ENCODE results near the gene CCDC178.

Gene CCDC178

DNA sequence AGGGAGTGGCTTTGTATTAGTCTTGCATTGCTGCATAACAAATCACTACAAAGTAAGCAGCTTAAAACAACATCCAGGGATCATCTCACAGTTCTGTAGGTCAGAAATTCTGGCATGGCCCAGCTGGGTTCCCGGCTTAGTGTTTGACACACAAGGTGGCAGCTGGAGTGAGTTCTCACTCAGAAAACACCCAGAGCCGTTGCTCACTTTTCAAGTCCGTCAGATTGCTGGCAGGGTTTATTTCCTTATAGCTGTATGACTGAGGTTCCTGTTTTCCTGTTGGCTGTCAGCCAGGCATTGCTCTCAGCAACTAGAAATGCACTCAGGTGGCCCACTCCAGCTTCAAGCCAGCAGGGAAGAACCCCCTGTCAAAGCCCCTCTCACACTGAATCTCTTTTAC lies 324.1 kb downstream of the CCDC178 start:
- DNase-seq (ENCODE audit: low read depth in 2 of 2): no peak

DNA sequence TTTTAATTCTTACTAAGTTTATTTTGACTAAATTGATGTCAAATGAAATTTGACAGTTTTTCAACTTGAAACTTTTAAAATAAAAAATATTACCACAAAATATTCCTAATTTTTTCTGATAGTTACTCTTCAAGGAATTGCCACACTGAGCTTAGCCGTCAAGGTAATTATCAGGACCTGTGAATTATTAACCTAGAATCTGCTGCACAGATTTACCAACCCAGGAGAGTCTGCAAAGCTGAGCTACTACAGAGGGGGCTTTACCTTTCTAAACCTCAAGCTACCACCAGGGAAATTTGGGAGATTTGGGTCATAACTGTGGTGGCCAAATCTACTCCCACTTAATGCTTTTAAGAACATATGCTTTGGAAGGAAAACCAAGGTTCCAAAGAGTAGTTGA lies 324.6 kb downstream of the CCDC178 start:
- no peak for DNase-seq (ENCODE audit: low read depth in 2 of 2)

DNA sequence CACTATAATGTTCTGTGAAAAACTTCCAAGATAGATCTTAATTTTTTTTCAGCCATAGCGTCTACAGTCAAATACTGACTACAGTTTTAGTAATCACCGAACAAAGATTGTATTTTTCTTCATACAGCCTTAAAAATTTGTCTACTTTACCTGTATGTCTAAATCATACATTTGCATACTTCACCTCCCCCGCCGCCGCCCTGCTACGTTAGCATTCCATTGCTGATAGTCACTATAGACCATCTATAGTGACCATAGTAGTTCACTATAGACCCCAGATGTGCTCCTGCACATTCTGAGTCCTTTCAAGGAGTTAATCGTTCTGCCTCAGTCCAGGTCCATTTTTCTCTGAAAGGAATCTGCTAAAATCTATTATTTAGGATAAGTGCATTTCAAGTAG lies 325.0 kb downstream of the CCDC178 start:
- DNase-seq (ENCODE audit: low read depth in 2 of 2): no peak

DNA sequence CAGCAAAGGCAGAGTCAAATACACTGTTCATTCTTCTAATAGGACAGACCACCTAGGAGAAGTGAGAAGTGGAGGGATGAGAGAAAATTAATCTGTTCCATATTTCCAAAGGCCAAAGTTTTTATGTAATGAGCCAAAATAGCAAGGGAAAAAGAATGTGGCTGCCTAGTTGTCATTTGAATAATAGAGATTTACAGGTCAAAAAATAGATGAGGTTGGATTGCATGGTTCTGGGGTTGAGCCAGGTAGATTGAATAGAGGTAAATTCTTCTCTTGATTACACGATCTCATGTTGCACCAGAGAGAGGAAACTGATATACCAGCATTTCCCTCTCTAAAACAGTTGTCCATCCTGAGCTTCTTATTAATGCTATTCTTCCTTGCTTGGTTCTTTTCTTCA lies 325.8 kb downstream of the CCDC178 start:
- no peak for DNase-seq (ENCODE audit: low read depth in 2 of 2)

DNA sequence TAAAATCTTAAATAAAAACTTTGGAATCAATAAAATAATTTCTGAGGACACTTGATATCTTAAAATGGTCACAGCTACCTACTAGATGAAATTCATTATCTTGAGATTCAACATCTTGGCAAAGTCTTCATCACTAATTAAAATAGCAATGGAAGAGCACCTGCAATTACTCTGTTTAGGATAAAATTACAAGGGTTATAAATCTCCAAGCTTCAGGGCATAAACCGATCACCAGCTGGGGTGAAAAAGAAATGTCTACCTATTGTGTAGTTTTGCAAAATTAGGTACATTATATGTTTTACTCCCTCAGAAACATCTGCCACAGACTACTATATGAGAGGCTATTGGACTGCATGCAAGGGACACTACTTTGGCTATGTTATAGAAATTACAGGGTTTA lies 327.1 kb downstream of the CCDC178 start:
- DNase-seq (ENCODE audit: low read depth in 2 of 2): no peak

DNA sequence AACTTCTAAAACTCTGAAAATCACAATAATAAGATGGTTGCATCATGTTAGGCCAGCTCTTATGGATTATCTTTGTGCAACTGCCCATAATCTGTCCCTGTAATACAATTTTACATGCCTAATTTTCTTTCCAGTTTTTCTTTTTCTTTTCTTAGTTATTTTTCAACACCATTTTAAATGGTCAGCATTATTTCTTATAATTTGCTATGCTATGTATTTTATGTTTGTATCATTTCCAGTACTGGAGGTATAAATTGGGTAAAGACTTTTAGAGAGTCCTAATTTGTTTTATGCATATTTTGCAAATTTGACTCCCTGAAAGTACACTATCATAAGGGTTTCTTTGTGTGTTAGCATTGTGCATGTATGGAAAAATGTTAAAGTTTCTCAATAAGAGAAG lies 333.0 kb downstream of the CCDC178 start:
- no peak for DNase-seq (ENCODE audit: low read depth in 2 of 2)

DNA sequence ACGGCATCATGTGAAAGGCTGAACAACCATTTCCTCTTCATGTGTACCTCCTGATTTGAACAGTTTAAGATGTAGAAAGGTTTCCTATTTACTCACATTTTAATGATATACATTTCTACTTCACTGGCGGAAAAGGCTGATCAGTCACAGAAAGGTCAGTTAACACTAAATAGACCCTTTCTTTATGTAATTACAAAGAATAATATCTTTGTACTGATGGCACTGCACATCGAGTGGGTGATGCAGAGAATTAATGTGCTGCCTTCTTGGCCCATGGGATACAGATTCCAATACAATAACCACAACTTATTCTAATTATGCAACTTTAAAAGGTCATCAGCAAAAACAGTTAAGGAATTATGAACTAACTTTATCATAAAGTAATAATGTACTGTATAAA lies 339.2 kb downstream of the CCDC178 start:
- DNase-seq (ENCODE audit: low read depth in 2 of 2): no peak

DNA sequence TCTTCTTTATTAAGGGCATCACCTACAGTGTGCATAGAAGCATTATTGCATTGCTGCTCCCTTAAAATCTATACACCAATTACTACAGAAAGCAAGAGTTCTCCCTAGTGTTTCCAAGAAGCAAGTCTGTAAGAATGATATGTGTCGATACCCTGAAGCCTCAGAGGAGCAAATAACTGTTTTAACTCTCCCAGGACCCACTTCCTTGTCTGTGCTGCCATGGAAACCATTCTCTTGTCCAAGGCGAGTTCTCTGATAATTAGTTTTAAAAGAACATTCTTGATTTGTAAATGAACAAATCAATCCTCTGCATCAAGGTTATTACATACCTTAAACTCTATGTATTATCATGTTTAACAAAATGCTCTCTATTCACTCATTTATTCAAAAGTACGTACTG lies 340.9 kb downstream of the CCDC178 start:
- DNase-seq (ENCODE audit: low read depth in 2 of 2): no peak

DNA sequence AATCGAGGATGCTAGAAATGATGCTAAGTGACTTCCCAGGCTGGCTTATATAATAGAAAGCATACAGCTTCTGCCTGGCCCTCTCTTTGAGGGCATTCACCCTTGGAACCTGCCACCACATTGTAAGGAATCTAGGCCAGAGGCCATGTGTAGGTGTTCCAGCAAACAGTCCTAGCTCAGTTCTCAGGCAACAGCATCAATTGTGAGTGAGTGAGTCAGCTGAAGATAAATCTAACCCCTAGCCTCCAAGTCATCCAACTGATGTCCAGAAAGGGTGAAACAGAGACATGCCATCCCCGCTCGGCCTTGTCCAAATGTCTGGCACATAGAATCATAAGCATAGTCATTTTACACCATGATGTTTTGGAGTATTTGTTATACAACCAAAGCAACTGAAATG lies 343.4 kb downstream of the CCDC178 start:
- no peak for DNase-seq (ENCODE audit: low read depth in 2 of 2)

DNA sequence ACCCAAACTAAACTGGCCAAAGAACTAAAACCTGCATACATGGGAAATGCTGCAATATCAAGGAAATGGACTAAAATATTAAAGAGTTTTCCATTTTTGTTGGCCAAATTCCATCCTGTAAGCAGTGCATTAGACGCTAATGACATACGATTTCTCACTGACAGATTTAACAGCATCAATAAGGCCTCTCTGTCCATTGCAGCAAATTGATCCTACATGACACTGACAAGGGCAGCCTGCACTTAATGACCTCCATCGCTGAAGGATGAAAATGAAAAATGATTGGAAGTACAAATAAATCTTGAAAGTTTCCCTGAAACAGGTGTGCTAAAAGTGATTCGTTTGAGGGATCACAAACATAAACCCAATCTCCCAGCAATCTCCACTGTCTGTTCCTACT lies 350.1 kb downstream of the CCDC178 start:
- DNase-seq (ENCODE audit: low read depth in 2 of 2): no peak

DNA sequence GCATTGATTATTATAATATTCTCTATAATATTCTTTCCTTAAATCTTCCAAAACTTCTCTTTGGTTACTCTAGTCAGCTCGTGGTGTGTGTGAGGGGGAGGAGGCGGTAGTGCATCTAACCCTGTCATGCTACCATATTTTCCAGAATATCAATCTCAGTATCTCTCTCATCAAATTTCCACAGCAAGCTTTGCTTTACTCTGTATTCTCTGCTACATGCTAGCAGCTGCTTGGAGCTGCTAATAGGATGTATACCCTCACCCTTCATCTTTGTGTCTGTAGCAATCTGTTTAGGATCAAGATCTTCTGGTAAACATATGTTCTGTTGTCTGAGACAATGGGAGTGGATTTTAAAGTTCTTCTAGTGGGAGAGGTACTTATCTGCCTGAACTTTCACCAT lies 363.9 kb downstream of the CCDC178 start:
- no peak for DNase-seq (ENCODE audit: low read depth in 2 of 2)

DNA sequence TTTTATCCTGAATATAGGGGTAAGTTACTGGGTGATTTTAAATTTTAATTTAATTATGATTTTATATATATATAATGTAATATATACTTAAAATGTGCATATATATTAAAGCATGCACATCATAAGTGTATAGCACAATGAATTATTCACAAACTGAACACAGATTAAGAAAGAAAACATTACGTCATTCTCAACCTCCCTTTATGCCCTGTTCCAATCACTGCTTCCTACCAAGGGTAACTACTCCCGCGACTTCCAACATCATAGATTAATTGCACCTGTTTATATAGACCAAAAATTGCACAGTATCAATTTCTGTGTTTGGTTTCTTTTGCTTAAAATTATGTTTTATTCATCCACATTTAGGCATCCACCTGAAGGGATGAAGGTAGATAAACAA lies 366.4 kb downstream of the CCDC178 start:
- DNase-seq (ENCODE audit: low read depth in 2 of 2): no peak

DNA sequence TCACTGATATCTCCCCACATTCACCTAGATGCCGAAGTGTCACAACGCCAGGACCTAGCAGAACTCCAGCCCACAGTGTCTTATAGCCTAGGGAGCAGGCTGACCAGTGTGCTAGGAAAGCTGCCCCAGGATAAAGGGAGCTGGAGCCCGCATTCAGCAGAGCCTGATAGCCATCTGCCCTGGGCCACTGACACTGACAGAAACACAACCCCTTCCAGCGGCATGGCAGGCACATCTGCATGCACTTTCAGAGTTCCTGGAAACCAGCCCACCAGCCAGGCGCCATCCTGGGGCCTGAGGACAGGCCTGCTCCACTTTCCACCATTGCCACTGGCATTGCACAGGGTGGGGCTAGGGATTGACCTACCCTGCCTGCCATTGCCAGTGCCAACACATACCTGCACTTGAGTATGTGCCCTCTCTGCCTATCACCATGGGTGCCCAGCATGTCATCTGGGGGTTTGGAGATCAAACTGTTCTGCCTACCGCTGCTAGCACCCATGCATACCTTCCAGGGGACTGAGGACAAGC lies 377.6 kb downstream of the CCDC178 start:
- no peak for DNase-seq (ENCODE audit: low read depth in 2 of 2)

DNA sequence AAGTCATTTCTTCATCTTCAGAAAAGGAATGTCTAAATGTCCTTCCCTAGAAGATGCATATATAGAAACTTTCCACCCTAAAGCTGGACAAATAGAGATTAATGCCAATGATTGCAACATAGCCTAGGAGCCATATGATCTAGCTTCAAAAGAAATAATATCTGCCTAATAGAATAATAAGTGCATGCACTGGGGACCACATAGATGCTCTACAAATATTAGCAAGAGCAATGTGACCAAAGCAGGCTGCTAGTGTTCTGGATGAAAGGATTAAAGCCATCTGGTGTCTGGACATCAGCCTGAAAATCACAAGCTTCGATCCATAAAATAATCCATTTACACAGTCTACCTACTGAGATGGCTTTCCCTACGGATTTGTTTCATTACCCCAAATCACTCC lies 387.6 kb downstream of the CCDC178 start:
- DNase-seq (ENCODE audit: low read depth in 2 of 2): no peak

DNA sequence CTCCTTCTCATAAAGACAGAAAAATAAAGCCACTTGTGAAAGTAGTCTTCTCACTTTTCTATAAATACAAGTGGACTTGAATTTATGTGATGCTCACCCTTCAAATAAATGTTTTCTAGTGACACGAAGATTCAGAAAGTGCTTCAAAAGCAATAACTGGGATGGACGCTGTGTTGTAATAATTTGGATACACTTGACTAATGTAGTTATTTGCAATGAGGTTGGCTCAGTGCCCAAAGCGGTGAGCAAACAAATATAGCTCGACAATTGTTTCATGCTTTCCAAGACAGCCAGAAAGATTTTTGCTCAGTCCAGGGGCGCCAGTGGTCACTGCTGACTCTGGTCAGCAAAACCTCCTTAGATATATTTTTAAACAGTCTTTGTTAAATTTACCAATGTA lies 389.1 kb downstream of the CCDC178 start:
- DNase-seq (ENCODE audit: low read depth in 2 of 2): no peak

DNA sequence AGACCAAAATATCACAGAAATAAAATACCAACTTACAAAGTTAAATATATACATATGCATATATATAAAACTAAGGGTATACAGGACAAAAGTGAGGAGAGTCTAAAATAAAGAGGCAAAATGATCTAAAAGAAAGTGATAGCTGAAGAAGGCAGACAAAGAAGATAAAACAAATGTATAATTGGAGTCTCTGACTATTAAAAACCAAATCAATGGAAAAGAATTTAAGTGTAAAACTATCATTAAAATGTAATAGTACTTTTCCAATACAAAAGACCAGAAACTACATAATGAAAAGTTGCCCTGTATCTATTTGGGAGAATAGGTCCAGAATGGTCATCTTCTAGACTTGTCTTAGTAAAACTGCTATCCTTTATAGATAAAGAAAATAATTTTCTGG lies 400.3 kb downstream of the CCDC178 start:
- no peak for DNase-seq (ENCODE audit: low read depth in 2 of 2)

DNA sequence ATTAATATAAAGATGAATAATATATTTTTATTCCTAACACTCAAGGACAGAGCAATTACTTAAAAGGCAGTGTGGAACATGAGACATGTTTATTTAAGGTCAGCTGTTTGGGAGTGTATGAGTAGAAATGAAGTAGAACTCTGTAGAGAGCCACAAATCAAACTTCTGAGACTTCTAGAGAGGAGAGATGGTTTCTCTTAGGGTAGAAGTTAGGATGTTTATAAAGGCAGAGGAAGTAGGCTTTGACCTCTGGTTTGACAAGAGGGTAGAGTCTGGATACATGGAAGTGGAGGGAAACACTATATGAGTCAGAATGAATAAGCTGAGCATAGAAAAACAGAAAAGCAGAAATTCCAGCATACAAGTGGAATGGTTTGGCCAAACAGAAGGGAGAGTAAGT lies 405.6 kb downstream of the CCDC178 start:
- no peak for DNase-seq (ENCODE audit: low read depth in 2 of 2)

DNA sequence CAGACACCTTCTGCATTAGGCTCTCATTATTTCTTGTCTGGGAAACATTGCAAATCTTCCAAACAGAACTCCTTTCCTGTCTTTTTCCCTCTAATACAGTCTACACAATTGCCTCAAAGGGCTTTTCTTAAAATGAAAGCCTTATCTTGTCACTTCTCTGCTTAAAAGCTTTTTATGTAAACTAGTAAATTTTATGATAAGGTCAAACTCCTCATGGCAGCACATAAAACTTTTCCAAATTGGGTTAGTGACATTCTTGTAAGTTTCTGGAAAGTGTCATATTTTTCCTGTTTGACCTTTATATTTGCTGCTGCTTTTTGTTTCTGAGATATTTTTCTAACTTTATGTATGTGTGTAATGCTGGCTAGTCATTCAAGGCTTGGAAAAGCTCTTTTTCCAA lies 406.3 kb downstream of the CCDC178 start:
- DNase-seq (ENCODE audit: low read depth in 2 of 2): no peak

DNA sequence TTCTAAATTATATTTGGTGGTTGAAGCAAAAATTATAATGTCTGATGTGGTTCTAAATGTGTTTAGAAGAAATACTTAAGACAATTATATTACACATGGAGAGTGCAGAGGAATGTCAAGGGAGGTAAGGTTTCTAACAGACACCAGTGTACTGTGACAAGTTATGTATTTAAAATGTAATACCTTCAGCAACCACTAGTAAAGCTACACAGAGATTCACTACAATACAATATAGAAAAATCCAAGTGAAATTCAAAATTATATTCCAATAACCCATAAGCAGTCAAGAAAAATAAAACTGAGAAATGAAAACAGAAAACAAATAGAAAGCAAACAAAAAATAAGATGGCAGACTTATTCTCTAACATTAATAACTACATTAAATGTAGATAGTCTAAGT lies 418.2 kb downstream of the CCDC178 start:
- DNase-seq (ENCODE audit: low read depth in 2 of 2): no peak

DNA sequence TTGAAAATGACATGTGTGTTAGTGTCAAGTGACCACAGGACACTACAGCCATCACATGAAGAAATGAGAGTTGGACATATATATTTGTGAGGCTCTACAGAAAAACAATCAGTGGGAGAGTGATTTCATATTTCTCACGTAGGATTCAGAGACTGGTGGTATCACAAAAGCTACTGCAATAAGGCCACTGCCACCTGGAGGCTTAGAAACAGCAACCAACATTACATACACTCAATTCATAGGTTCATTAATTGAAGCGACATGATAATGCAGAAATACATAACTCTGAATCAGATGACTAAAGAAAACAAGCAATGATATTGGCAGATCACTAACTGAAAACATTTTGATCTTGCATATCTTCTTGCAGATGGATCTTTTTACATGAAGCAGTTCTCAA lies 419.6 kb downstream of the CCDC178 start:
- no peak for DNase-seq (ENCODE audit: low read depth in 2 of 2)

DNA sequence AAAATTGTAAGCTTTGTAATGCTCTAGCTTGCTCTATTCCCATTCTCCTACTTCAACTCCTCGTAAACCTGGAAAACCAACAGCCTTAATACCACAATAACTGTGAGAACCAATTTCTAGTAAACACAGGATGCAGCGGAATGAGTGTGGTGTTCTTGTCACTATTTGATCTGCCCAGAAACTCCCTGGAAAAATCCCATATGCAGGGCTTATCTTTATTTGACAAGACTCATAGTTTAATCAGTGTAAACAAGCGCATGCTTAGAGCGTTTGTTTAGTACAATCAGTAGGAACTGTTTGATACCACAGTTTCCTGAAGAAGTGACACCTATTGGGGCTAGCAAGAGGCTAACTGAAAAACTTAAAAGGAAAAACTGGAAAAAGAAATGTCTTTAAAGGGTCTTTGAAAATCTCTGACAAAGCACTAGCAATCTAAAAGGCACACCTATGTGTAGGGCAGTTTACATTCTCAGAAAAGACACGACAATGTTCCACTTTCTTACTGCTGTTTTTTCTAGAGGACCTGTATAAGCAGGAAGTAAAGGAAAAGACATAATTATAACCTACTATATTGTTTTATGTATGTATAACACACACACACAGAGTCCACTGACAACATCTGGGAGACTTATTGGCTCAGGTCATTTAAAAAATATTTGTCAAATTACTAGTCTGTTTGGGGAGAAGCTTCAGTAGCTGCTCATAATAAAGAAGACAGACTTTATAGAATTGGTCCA lies 426.3 kb downstream of the CCDC178 start:
- no peak for DNase-seq (ENCODE audit: low read depth in 2 of 2)

DNA sequence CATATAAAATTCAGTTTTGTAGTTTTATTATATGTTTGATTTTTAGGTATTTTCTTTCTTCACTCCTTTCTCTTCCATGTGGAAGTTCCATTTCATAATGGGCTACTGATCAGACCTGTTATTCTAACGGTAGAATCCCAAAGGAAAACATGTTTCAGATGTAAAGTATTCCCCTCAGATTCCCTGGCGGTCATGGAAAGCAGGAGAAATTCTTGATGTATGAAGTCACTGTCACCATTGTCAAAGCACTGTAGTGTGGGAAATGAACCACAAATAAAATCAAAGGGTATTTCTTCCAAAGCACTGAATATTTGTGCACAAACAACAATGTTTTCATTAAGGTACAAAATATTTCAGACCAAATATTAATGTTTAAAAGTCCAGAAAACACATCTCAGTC lies 430.4 kb downstream of the CCDC178 start:
- DNase-seq (ENCODE audit: low read depth in 2 of 2): no peak

DNA sequence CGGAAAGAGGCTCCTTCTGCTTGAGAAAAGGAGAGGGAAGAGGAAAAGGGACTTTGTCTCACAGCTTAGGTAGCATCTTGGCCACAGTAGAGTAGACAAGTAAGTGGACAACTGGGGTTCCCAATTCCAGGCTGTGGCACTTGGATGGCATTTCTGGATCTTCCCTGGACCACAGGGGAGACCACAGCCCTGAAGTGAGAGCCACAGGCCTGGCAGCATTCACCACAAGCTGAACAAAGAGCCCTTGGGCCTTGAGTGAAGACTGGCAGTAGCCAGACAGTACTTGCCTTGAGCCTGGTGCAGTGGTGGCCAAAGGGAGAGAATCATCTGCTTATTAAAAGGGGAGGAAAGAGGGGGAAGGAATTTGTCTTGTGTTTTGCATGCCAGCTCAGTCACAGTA lies 441.6 kb downstream of the CCDC178 start:
- no peak for DNase-seq (ENCODE audit: low read depth in 2 of 2)

DNA sequence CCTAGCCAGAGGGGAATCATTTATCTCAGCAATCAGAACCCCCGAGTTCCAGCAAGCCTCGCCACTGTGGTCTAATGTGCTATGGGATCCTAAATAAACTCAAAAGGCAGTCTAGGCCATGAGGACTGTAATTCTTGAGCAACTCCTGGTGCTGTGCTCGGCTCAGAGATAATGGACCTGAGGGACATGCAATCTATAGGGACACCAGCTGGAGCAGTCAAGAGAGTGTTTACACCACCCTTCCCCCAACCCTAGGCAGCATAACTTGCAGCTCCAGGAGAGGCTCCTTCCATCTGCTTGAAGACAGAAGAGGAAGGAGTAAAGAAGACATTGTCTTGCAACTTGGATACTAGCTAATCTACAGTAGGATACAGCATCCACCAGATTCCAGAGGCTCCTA lies 442.2 kb downstream of the CCDC178 start:
- DNase-seq (ENCODE audit: low read depth in 2 of 2): no peak
